K562 (cell line): ENCODE measurements around the gene KLHL34. TPM values are rescaled to one million over a fixed set of nuclear protein-coding genes. Genes with fewer than 3 reads are reported as not detected.

ENCODE experiments used
- ATAC-seq: fragments of 200-7000 bp; cut with Tn5 transposase; 3 replicates; pipeline ENCODE4 v1.9.1; 2020; ENCODE audit warnings: moderate library complexity
- BruUV-seq: library from RNA; stranded (reverse); fragments of 400-500 nt; replicated peaks from 2 replicates; lab custom pipeline; 2021; lab: Mats Ljungman, UMichigan
- CTCF ChIA-PET: fragments of 300-600 bp; formaldehyde crosslinking; extraction: SDS; loops from one replicate; lab custom pipeline; 2021; ENCODE audit warnings: low intra/inter-chr PET ratio; lab: Yijun Ruan, JAX
- POLR2A ChIA-PET: fragments of 300-600, 350-650 bp; sonication (Branson Sonifier 250); formaldehyde crosslinking; extraction: SDS; loops from one replicate; lab custom pipeline; 2021; ENCODE audit warnings: antibody characterized with exemption, inconsistent platforms; lab: Yijun Ruan, JAX
- DNase-seq, 4 experiments: peaks; one replicate each; pipeline versions ENCODE4 v3.0.0 to v3.0.0-alpha.2; 2011 to 2018; ENCODE audit warnings: low spot score in 3 of 4, mixed read lengths in 3 of 4; ENCODE audit errors: extremely low read depth in 1 of 4
- FAIRE-seq: peaks from 2 replicates; lab custom pipeline; 2011; peaks lifted over from hg19 to GRCh38; lab: Jason Lieb, UNC
- H2AFZ ChIP-seq: 2 replicates; pipeline ENCODE4 v1.6.0; 2011; ENCODE audit warnings: low read depth, low read length, control low read depth, inconsistent platforms
- H3K27ac ChIP-seq: fragments of 200-600 bp; 3 replicates; pipeline ENCODE4 v1.8.0; 2011; ENCODE audit warnings: low read depth, mild to moderate bottlenecking, control low read depth, inconsistent platforms, low read length, moderate library complexity, mixed read lengths; ENCODE audit errors: extremely low read depth
- H3K27me3 ChIP-seq, 2 experiments: fragments of 300-600 bp in 1 of 2; 2 replicates in 1 of 2; 3 replicates in 1 of 2; pipeline versions ENCODE4 v1.6.0 to v1.8.0; 2011; ENCODE audit warnings: inconsistent platforms in 2 of 2, low read length in 2 of 2, mild to moderate bottlenecking in 1 of 2, mixed read lengths in 1 of 2, moderate library complexity in 1 of 2; ENCODE audit not compliant: control insufficient read depth in 2 of 2, insufficient read depth in 2 of 2
- H3K36me3 ChIP-seq: fragments of 300-600 bp; 3 replicates; pipeline ENCODE4 v1.8.0; 2011; ENCODE audit warnings: mild to moderate bottlenecking, low read length, inconsistent platforms; ENCODE audit not compliant: control insufficient read depth, insufficient read depth
- H3K4me1 ChIP-seq, 2 experiments: fragments of 200-600 bp in 1 of 2; replicated peaks in 1 of 2; 2 replicates in 1 of 2; 3 replicates in 1 of 2; pipeline versions ENCODE4 v1.5.1 to v1.8.0; 2011; ENCODE audit warnings: inconsistent platforms in 2 of 2, low read length in 2 of 2, mild to moderate bottlenecking in 1 of 2, mixed read lengths in 1 of 2, moderate library complexity in 1 of 2; ENCODE audit not compliant: control insufficient read depth in 2 of 2, insufficient read depth in 2 of 2
- H3K4me2 ChIP-seq: 2 replicates; pipeline ENCODE4 v1.6.1; 2011; ENCODE audit warnings: low read length, control low read depth, inconsistent platforms, mixed read lengths; ENCODE audit not compliant: insufficient read depth
- H3K4me3 ChIP-seq: fragments of 200-600 bp; sonication (generic), shearing (Covaris generic); 2 replicates; pipeline ENCODE4 v1.5.1; 2016; ENCODE audit warnings: control low read depth, inconsistent platforms
- H3K79me2 ChIP-seq: fragments of 200-600 bp; 3 replicates; pipeline ENCODE4 v1.8.0; 2011; ENCODE audit warnings: low read length, inconsistent platforms; ENCODE audit not compliant: control insufficient read depth, insufficient read depth
- H3K9ac ChIP-seq, 2 experiments: 2 replicates each; pipeline versions ENCODE4 v1.6.0 to v1.6.1; 2011; ENCODE audit warnings: low read depth in 2 of 2, low read length in 2 of 2, control low read depth in 1 of 2, inconsistent platforms in 1 of 2, mild to moderate bottlenecking in 1 of 2, mixed read lengths in 1 of 2; ENCODE audit not compliant: insufficient read depth in 1 of 2
- H3K9me1 ChIP-seq: one replicate; pipeline ENCODE4 v1.6.0; 2011; ENCODE audit warnings: inconsistent platforms, mild to moderate bottlenecking, low read length, moderate library complexity; ENCODE audit not compliant: control insufficient read depth, insufficient read depth
- H3K9me3 ChIP-seq: replicated peaks from 2 replicates; pipeline ENCODE4 v1.5.1; 2011; ENCODE audit warnings: low read depth, low read length, inconsistent platforms; ENCODE audit not compliant: control insufficient read depth, insufficient read depth
- H4K20me1 ChIP-seq: replicated peaks from 2 replicates; pipeline ENCODE4 v1.6.1; 2011; ENCODE audit warnings: low read length, inconsistent platforms, mixed read lengths; ENCODE audit not compliant: control insufficient read depth, insufficient read depth
- ATF2 ChIP-seq: sonication (generic); formaldehyde crosslinking; IDR thresholded peaks from 2 replicates; pipeline ENCODE4 v1.8.1; 2022; ENCODE audit warnings: missing genetic modification reagents
- CEBPB ChIP-seq: fragments of 450-650 bp; IDR thresholded peaks from 2 replicates; pipeline ENCODE4 v1.6.1; 2016; ENCODE audit warnings: missing genetic modification characterization, missing compliant biosample characterization
- CGGBP1 ChIP-seq: fragments of 250-450 bp; sonication (Bioruptor Pico); IDR thresholded peaks from 2 replicates; pipeline ENCODE4 v1.9.0; 2021; ENCODE audit warnings: mild to moderate bottlenecking
- FOXM1 ChIP-seq, 2 experiments: fragments of 450-650 bp in 1 of 2; sonication (generic) in 1 of 2; formaldehyde crosslinking in 1 of 2; IDR thresholded peaks; 2 replicates each; pipeline versions ENCODE4 v1.6.1 to v1.9.0; 2017 to 2022; ENCODE audit warnings: low read depth in 2 of 2, mild to moderate bottlenecking in 2 of 2, missing genetic modification reagents in 1 of 2, moderate library complexity in 1 of 2
- HDAC8 ChIP-seq: fragments of 450-650 bp; IDR thresholded peaks from 2 replicates; pipeline ENCODE4 v1.6.1; 2016; ENCODE audit warnings: mild to moderate bottlenecking, missing genetic modification characterization, moderate library complexity, missing compliant biosample characterization
- KLF16 ChIP-seq: IDR thresholded peaks from 2 replicates; pipeline ENCODE4 v1.6.1; 2016; ENCODE audit warnings: antibody characterized with exemption
- KLF6 ChIP-seq: fragments of 250-450 bp; sonication (Bioruptor Pico); IDR thresholded peaks from 2 replicates; pipeline ENCODE4 v1.4.0; 2020; ENCODE audit warnings: mild to moderate bottlenecking, moderate library complexity, borderline replicate concordance
- LEF1 ChIP-seq: fragments of 450-650 bp; IDR thresholded peaks from 2 replicates; pipeline ENCODE4 v1.6.1; 2016; ENCODE audit warnings: mild to moderate bottlenecking
- PATZ1 ChIP-seq: fragments of 250-450 bp; sonication (Bioruptor Pico); IDR thresholded peaks from 2 replicates; pipeline ENCODE4 v1.5.0; 2020; ENCODE audit warnings: mild to moderate bottlenecking, borderline replicate concordance
- SMARCA4 ChIP-seq: fragments of 450-650 bp; IDR thresholded peaks from 2 replicates; pipeline ENCODE4 v1.6.1; 2016
- SMARCC2 ChIP-seq: fragments of 450-650 bp; IDR thresholded peaks from 2 replicates; pipeline ENCODE4 v1.6.1; 2017; ENCODE audit warnings: antibody characterized with exemption, moderate library complexity, mild to moderate bottlenecking, low read depth
- SUPT5H ChIP-seq: fragments of 450-650 bp; IDR thresholded peaks from 2 replicates; pipeline ENCODE4 v1.6.1; 2016
- TCF7L2 ChIP-seq: fragments of 150-350 bp; IDR thresholded peaks from 2 replicates; pipeline ENCODE4 v1.6.1; 2016; ENCODE audit warnings: low read depth, mild to moderate bottlenecking, low read length, moderate library complexity
- ZBTB7A ChIP-seq: IDR thresholded peaks from 2 replicates; pipeline ENCODE4 v1.6.1; 2011; ENCODE audit warnings: low read depth, mild to moderate bottlenecking, low read length, moderate library complexity, borderline replicate concordance; ENCODE audit not compliant: control insufficient read depth
- ZFP1 ChIP-seq: fragments of 450-650 bp; formaldehyde crosslinking; IDR thresholded peaks from 2 replicates; pipeline ENCODE4 v1.4.0; 2020; ENCODE audit warnings: mild to moderate bottlenecking, mixed read lengths
- ZNF224 ChIP-seq: sonication (generic); formaldehyde crosslinking; IDR thresholded peaks from 2 replicates; pipeline ENCODE4 v1.8.0; 2022; ENCODE audit warnings: mild to moderate bottlenecking, missing genetic modification reagents
- ZNF583 ChIP-seq: fragments of 250-450 bp; sonication (Bioruptor Pico); IDR thresholded peaks from 2 replicates; pipeline ENCODE4 v1.4.0; 2020
- ZNF830 ChIP-seq: fragments of 250-450 bp; sonication (Bioruptor Pico); IDR thresholded peaks from 2 replicates; pipeline ENCODE4 v1.5.0; 2021; ENCODE audit warnings: mild to moderate bottlenecking
- WGBS: fragments of 100-300 bp; shearing (Covaris generic); methylation state at CpG from one replicate; pipeline ENCODE4 v1.1.6; 2016; ENCODE audit warnings: low coverage, mixed read lengths; ENCODE audit not compliant: insufficient coverage; ENCODE audit errors: missing lambda C conversion rate; 5-methylcytosine and 5-hydroxymethylcytosine counted together
- in situ Hi-C: fragments of 300-500 bp; cut with MboI; formaldehyde crosslinking; loops from 4 replicates; pipeline ENCODE4 v1.15.0; 2018; ENCODE audit warnings: inconsistent platforms, mixed read lengths
- intact Hi-C: fragments of 100-400 bp; cut with micrococcal nuclease; formaldehyde crosslinking; loops from 2 replicates; pipeline ENCODE4 v1.14.2; 2022
- polyA plus RNA-seq, 8 experiments: library from polyadenylated mRNA; depleted of rRNA in 4 of 8; stranded (reverse) in 5 of 8; unstranded in 3 of 8; fragments of >200 nt; fragmentation: Nextera tagmentation in 2 of 8; fragmentation: Illumina TruSeq in 1 of 8; extraction: Ambion mirVana in 2 of 8; extraction: Trizol in 1 of 8; gene quantifications; 2 replicates each; pipeline versions ENCODE4 v1.2.1 to v1.2.3, GENCODE V29; 2011 to 2014; ENCODE audit warnings: inconsistent platforms in 1 of 8, missing spikeins in 1 of 8
- total RNA-seq, 7 experiments: library from RNA; depleted of rRNA in 6 of 7; stranded (reverse); fragments of >200 nt in 6 of 7; fragmentation: Illumina TruSeq in 2 of 7; extraction: Trizol in 2 of 7; gene quantifications; 2 replicates each; pipeline versions ENCODE4 v1.2.1 to v1.2.3, GENCODE V29; 2011 to 2021; ENCODE audit warnings: low replicate concordance in 1 of 7

KLHL34 gene
- total and polyA plus RNA-seq, 9 of the 15 experiments (the other 6 are each of a cell fraction or from before 2014, with no cell fraction given), result not detected

GRCh38 chrX:21700275-21700674 is 42.1 kb upstream of the KLHL34 start:
- no peak overlapping the region for H3K9ac ChIP-seq
- no TSS peak for BruUV-seq
- no peak overlapping the region for H2AFZ ChIP-seq
- in situ Hi-C loops (no loop called here), intact Hi-C loops (no loop called here)
- no peaks in the 10 kb centered on the region for H3K9me3 ChIP-seq
- POLR2A ChIA-PET, result no interaction called here
- H3K36me3 ChIP-seq, result no peaks in the 10 kb centered on the region
- no peak overlapping the region for H3K4me2 ChIP-seq
- CTCF ChIA-PET, result no interaction called here
- DNase-seq (no peak), ATAC-seq (no peak), FAIRE-seq (no peak)
- no peak overlapping the region for H3K27ac ChIP-seq
- no peaks in the 10 kb centered on the region for H3K27me3 ChIP-seq
- no peaks in the 10 kb centered on the region for H3K9me1 ChIP-seq
- H4K20me1 ChIP-seq, result no peaks in the 10 kb centered on the region
- H3K79me2 ChIP-seq, result no peaks in the 10 kb centered on the region
- H3K4me1 ChIP-seq, result no peaks in the 10 kb centered on the region
- H3K4me3 ChIP-seq, result no peak overlapping the region
- TF ChIP-seq SMARCC2, result no peak
- no peak for TF ChIP-seq ZBTB7A
- no peak for TF ChIP-seq FOXM1 (IDR thresholded peaks at IDR 0.05; ENCODE audit: low read depth)
- TF ChIP-seq FOXM1 (CRISPR knock-in tag; IDR thresholded peaks at IDR 0.05; ENCODE audit: low read depth), result no peak
- no peak for TF ChIP-seq ZNF583
- TF ChIP-seq SMARCA4, result no peak
- no peak for TF ChIP-seq HDAC8 (tag)
- TF ChIP-seq ZNF830 (CRISPR knock-in tag), result no peak
- TF ChIP-seq KLF16, result no peak
- TF ChIP-seq TCF7L2, result no peak
- TF ChIP-seq SUPT5H, result no peak
- TF ChIP-seq ZNF224 (CRISPR knock-in tag), result no peak
- no peak for TF ChIP-seq ZFP1 (CRISPR knock-in tag)
- no peak for TF ChIP-seq ATF2 (CRISPR knock-in tag)
- no peak for TF ChIP-seq CEBPB (tag)
- TF ChIP-seq KLF6, result no peak
- no peak for TF ChIP-seq LEF1
- no peak for TF ChIP-seq CGGBP1 (CRISPR knock-in tag)
- TF ChIP-seq PATZ1 (CRISPR knock-in tag), result no peak
- WGBS, result 0% methylated on average over 5 of the region's 5 CpGs
